ENCODE measurements around the gene SCAP.

SCAP gene

GRCh38 chr3:47412842-47413520, 62.8 kb downstream of the SCAP start:
- no peak for DNase-seq

- DNase-seq = no peak
Observed at GRCh38 chr3:47412453-47412756, 63.3 kb downstream of the SCAP start.

- DNase-seq = no peak
Observed at GRCh38 chr3:47411696-47412452, 63.9 kb downstream of the SCAP start.

GRCh38 chr3:47410801-47411646, 64.7 kb downstream of the SCAP start:
- DNase-seq = no peak

- no peak for DNase-seq
Observed at GRCh38 chr3:47410417-47410720, 65.4 kb downstream of the SCAP start.

- DNase-seq = no peak
Observed at GRCh38 chr3:47409688-47410416, 65.9 kb downstream of the SCAP start.

GRCh38 chr3:47409284-47409683, 66.5 kb downstream of the SCAP start:
- DNase-seq = no peak

- DNase-seq = no peak
Observed at GRCh38 chr3:47408839-47409229, 66.9 kb downstream of the SCAP start.

- no peak for DNase-seq
Observed at GRCh38 chr3:47407896-47408838, 67.6 kb downstream of the SCAP start.

GRCh38 chr3:47407237-47407636, 68.5 kb downstream of the SCAP start:
- no peak for DNase-seq

- DNase-seq = no peak
Observed at GRCh38 chr3:47406762-47407149, 69.0 kb downstream of the SCAP start.

GRCh38 chr3:47405820-47406761, 69.7 kb downstream of the SCAP start:
- DNase-seq = no peak

GRCh38 chr3:47404955-47405790, 70.6 kb downstream of the SCAP start:
- DNase-seq = no peak

GRCh38 chr3:47404431-47404876, 71.3 kb downstream of the SCAP start:
- no peak for DNase-seq

GRCh38 chr3:47399531-47400270, 76.0 kb downstream of the SCAP start:
- no peak for DNase-seq

- no peak for DNase-seq
Observed at GRCh38 chr3:47399016-47399415, 76.7 kb downstream of the SCAP start.

- no peak for DNase-seq
Observed at GRCh38 chr3:47398228-47398627, 77.5 kb downstream of the SCAP start.

GRCh38 chr3:47394881-47395280, 80.9 kb downstream of the SCAP start:
- DNase-seq = no peak

All from NCI-H187 treated with DMSO at 0.1 percent for 48 hours (cell line).